HG02763 (cell line): ENCODE measurements around the gene CCNF.

Experiments used
- ATAC-seq: cut with Tn5 transposase; IDR thresholded peaks from one replicate; pipeline ENCODE4 v1.9.1; 2021; ENCODE audit warnings: mild to moderate bottlenecking, moderate library complexity; ENCODE audit not compliant: unreplicated experiment

The CCNF gene

DNA sequence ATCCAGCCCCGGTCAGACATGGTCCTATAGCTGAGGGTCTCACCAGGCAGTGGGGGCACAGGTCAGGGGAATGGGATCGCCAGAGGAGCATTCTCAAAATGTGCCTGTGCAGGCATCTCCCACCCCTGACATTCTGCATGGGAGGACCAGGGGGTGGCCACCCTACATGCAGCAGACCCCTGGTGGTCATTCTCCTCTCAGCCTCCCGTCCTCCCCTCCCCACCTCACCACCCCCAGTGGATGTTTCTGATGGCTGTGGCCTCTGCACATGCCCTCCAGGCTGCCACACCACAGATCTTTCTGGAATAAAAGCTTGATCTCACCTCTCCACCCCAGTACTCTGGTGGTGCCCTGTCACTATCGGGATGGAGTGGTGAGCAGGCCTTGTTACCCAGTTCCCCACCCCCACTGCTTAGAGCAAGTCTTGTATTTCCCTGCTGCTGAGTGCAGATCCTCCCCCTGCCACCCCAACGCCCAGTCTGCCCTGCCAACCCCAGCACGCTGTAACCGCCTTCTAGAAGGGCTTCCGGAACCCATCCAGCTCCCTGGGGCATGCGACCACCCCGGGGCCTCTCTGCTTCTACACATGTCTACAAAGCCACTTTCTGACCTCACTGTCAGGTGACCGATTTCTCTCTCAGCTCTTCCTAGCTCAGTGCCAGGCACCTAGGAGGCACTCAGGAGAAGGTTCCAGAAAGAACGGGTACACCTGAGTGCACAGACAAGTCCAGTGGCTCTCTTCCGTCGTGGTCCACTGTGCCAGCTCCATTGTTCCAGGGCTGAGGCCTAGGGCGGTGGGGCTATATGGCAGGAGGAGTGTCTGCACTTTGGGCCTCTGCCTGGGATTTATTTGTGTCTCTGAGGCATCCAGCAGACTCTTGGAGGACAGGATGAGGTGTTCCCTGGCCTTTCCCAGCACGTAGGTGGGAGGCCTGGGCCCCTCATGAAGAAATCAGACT lies 55.0 kb downstream of the CCNF start:
- no peak for ATAC-seq

DNA sequence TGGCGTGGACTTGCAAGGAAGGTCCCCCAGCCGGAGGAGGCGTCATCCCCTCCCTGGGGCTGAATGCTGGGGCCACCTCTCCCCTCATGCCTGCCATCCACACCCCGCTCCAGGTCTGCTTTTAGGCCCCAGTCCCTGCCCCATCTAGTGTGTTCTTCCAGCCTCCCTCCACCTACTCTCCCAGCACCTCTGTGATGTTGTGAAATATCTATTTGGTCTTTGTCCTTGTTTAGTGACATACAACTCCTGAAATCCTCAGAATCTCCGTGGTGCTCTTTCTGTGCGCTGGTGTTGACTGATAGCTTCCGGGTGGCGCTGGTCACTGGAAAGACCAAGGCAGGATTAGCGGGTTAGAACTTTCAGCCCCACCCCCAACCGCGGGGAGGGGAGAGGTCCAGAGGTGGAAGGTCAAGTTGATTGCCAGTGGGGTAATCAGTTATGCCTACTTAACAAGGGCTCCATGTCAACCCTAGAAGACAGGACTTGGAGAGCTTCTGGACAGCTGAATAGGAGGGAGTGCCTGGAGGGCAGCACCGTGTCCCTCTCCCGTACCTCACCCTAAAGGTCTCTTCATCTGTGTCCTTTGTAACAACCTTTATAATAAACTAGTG lies 55.8 kb downstream of the CCNF start:
- no peak for ATAC-seq

- ATAC-seq, result no peak
Measured at GRCh38 chr16:2485811-2486507, 56.7 kb downstream of the CCNF start.

- ATAC-seq, result peak; percentile 63
Measured at GRCh38 chr16:2486645-2487516, 57.6 kb downstream of the CCNF start.

- no peak for ATAC-seq
Measured at GRCh38 chr16:2487517-2487842, 58.2 kb downstream of the CCNF start.

GRCh38 chr16:2487903-2488531 lies 58.8 kb downstream of the CCNF start:
- no peak for ATAC-seq

DNA sequence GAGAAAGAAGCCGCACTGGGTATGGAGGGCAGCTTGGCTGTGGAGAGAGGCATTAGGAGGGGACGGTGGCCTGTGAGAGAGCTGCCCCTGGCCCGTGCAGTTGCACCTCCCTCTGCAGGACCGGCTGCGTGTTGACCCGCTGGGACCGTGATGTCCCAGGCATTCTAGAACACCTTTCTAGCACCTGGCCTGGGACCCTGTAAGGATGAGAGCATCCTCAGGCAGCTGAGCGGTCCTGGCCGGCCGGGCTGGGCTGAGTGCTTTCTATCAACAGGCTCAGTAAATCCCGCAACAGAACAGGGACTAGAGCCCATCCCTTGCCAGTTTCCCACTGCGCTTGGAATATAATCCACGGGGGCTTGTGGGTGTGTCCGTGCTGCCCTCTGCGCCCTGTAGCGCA lies 60.3 kb downstream of the CCNF start:
- ATAC-seq, result no peak

GRCh38 chr16:2490190-2491105 lies 61.2 kb downstream of the CCNF start:
- ATAC-seq, result no peak

GRCh38 chr16:2492292-2492691 lies 63.0 kb downstream of the CCNF start:
- ATAC-seq, result no peak

- ATAC-seq, result no peak
Measured at GRCh38 chr16:2493605-2494004, 64.4 kb downstream of the CCNF start.

DNA sequence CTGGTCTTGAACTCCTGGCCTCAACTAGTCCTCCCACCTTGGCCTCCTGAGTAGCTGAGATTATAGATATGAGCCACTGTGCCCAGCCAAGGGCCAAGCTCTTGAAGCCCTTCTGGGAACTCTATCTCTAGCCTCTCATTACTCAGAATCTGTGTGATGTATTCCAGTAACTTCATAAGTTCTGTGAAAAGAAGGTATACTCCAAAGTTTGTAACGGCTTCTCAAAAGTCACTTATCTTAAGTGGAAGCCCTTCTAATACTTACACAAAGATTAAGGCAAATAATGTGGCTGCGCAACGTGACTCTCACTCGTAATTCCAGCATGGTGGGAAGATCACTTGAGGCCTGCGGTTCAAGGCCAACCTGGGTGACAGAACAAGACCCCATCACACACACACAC lies 65.4 kb downstream of the CCNF start:
- ATAC-seq, result no peak

DNA sequence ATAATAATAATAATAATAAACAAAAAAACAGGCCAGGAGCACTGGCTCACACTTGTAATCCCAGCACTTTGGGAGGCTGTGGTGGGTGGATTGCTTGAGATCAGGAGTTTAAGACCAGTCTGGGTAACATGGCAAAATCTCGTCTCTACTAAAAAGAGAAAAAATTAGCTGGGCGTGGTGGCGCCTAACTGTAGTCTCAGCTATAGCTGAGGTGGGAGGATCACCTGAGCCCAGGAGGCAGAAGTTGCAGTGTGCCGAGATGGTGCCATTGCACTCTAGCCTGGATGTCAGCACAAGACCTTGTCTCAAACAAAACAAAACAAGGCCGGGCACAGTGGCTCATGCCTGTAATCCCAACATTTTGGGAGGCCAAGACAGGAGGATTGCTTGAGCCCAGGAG lies 65.8 kb downstream of the CCNF start:
- no peak for ATAC-seq

GRCh38 chr16:2496223-2497115 lies 67.2 kb downstream of the CCNF start:
- ATAC-seq, result no peak

GRCh38 chr16:2497116-2497630 lies 67.9 kb downstream of the CCNF start:
- no peak for ATAC-seq

- no peak for ATAC-seq
Measured at GRCh38 chr16:2497695-2498484, 68.6 kb downstream of the CCNF start.

DNA sequence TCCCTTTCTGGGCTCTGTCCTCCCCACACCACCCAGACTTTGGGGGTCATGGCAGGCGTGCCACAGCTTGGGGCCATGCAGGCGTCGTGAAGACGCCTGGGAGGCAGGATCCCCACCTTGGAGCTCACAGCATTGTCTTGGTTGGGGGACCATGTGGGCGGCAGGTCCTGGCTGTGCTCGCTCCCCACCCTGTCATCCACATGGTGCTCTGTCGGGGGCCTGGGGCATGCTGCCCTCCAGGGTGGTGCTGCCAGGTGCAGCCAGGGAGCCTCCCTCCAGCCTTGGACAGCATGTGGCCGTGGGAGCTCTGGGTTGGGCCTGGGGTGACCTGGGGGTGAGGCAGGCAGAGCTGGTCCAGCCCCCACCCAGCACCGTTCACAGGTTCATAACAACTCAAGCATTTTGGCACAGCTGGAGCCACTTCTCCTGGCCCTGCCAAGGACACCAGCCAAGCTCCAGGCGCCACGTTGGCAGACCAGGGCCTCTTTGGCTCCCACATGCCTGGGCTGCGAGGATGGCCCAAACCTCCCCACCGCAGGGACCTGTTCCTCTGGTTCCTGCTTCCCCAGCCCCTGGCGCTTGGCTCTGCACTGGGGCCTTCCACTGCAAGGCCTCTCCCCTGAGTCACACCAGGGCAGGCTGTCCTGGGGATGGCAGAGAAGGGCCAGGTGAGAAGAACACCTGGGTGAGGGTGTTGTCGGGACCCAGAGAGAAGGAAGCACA lies 69.4 kb downstream of the CCNF start:
- ATAC-seq, result no peak

- no peak for ATAC-seq
Measured at GRCh38 chr16:2499454-2499853, 70.2 kb downstream of the CCNF start.
